Subcutaneous preadipocyte (primary cell): ENCODE measurements around the gene OPRM1. TPM values are rescaled to one million over a fixed set of nuclear protein-coding genes. Genes with fewer than 3 reads are reported as not detected.

ENCODE experiments used
- total RNA-seq: library from RNA; depleted of rRNA; stranded (reverse); fragments of >200 nt; gene quantifications from 2 replicates; pipeline ENCODE4 v1.2.3, GENCODE V29; 2012

Gene OPRM1
- not detected in 2 replicates for total RNA-seq

GRCh38 chr6:154039231-154039842 is at the start of gene OPRM1:
Gene OPRM1, plus strand, starts transcription at chr6:154039240. Its CDS starts 305 bp downstream, at chr6:154039545.

